Measurements from ENCODE around the gene ITGA7.
A peak's percentile ranks its signal among the peaks of the same experiment; 100 is the strongest.

The ITGA7 gene

DNA sequence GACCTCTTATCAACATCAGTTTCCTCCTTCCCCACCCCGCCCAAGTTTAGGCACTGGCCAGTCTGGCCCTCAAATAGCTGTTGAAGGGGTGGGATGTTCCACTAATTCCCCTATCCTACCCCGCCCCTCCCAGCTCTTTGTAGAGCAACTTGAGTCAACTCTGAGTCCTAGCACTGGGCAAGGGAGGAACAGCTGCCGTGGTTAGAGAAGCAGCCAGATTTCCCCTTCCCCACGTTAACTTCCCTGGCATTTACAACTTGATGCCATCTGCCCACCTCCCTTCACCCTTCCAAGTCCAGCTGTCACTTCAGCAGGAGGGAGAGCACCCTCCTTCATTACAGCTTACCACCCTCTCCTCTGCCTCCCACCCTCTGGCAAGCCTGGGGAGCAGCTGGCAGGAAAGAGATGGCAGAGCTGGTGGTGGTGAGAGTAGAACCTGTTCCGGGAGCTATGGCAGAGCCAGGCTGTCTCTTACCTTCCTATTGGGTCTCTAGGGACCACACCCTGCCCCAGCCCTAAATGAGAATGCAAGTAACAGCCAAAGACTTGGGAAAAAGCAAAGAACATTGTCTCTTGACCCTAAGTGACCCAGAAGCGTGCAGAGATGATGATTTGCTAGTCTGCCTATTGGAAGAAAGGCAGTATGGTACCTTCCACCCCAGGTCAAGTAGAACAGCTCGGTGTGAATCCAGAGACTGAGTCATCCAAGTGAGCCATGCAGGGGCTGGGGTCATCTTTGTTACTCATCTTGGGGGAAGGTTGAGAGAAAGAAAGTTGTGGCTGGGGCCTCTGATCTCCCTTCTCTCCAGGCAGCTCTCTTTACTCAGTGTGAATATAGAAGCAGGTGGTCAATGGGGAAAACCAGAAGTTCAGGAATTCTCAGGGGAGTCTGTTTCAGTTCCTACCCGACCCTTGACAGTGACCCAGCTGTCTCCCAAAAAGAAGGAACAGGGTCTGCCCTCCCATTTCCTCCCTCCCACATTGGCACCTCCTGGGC, 9.6 kb upstream of the ITGA7 start:
- no peak for DNase-seq (ENCODE audit: low read depth)

- DNase-seq (ENCODE audit: low read depth), result no peak
Observed at GRCh38 chr12:55716582-55716957, 8.9 kb upstream of the ITGA7 start.

DNA sequence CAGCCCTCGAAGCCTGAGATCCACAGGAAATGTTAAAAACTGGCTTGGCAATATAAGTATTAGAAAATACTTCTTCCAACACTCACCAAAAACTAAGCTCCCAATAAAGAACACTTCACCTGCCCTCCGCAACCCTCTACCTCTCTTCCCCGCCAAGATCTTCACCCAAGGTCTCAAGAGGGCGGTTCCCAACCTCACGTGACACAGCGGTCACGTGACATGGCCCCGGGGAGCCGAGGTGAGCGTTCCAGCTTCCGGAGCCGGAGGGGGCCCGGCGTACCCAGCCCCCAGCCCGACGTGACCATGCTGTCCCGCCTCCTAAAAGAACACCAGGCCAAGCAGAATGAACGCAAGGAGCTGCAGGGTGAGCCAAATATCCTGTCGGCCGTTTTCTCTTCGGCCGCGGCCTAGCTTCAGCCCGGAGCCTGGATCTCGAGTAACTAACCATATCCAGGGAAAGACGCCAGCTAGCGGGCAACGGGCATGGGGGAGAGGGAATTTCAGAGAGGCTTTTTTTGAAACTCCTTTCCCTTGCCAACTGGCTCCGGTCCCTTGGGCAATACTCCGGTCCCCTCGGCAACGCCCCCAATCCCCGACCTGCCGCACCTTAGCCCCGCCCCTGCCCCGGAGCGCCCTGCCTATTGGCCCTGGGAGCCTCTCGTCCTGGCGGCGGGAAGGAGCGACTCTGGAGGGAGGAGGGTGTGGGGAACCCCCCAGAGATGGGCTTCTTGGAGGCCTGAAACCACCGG, 8.3 kb upstream of the ITGA7 start, which contains the start of gene BLOC1S1:
BLOC1S1 (plus strand) TSS at position 214 of the 749 bp plus-strand sequence; CDS start at position 220, 6 bp downstream.
- DNase-seq (ENCODE audit: low read depth), result peak; percentile 89

GRCh38 chr12:55715169-55715764, 7.6 kb upstream of the ITGA7 start:
- DNase-seq (ENCODE audit: low read depth), result no peak

GRCh38 chr12:55713721-55714120, 6.0 kb upstream of the ITGA7 start:
- DNase-seq (ENCODE audit: low read depth), result no peak

DNA sequence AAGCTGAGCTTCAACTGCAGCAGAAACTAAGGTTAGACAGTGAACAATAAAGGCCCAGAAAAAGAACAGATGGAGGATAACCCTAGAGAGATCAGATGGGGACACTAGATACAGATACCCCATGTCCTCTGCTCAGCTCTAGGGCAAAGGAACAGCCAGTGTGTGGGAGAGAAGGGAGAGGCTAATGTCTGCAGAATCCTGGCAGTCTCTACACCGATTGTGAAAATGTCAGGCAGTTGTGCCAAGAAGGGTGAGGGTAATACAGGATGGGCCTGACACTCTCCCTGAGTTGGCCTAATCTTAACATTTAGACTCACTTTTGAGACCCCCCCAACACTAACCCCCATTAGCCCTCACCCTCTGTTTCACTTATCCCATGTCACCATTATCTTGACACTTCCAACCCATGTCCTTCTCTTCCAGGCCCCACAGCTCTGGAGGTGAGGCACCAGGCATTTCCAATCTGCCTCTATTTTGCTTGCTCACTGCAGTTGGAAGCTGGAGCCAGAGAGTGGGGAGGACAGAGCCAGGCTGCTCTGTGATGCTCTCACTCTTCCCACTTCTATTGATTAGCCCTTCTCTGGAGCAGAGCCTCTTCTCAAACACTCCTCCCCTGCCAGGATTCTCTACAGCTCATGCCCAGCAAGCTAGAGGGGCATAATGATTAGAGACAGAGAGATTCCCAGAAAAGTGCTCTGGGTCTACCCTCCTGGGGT, 5.2 kb upstream of the ITGA7 start:
- no peak for DNase-seq (ENCODE audit: low read depth)

- DNase-seq (ENCODE audit: low read depth), result no peak
Observed at GRCh38 chr12:55711786-55712553, 4.3 kb upstream of the ITGA7 start.

- no peak for DNase-seq (ENCODE audit: low read depth)
Observed at GRCh38 chr12:55708695-55709233, 1.1 kb upstream of the ITGA7 start.

- DNase-seq (ENCODE audit: low read depth), result no peak
Observed at GRCh38 chr12:55707219-55707671, 459 bp downstream of the ITGA7 start.

DNA sequence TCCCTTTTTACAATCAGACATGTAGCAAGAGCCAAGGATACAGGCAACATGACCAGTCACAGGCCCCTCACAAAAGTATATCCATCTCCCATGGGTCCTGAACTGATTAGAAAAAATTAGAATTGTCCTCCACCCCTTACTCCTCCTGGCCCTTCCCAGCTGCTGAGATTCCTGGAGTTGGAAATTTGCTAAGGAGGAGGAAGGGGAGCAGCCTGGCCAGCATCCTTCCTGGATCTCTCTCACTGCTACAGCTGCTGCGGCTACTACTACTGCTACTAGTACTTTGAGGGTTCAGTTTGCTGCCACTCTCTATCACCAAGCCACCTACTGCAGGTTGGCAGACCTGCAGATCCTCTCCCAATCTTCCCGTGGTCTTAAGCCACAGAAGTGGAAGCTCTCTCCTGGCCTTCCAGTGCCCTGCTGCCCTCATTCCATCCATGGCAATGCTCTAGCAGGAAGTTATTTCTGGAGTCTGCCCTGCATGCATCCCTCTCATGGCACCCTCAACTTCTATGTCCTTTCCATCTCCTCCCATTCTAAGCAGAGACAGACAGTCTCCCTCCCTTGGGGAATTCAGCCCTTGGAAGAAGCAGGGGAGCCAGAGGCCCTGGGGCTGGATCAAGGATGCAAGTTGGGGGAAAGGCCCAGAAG, 1.0 kb downstream of the ITGA7 start:
- DNase-seq (ENCODE audit: low read depth), result no peak

DNA sequence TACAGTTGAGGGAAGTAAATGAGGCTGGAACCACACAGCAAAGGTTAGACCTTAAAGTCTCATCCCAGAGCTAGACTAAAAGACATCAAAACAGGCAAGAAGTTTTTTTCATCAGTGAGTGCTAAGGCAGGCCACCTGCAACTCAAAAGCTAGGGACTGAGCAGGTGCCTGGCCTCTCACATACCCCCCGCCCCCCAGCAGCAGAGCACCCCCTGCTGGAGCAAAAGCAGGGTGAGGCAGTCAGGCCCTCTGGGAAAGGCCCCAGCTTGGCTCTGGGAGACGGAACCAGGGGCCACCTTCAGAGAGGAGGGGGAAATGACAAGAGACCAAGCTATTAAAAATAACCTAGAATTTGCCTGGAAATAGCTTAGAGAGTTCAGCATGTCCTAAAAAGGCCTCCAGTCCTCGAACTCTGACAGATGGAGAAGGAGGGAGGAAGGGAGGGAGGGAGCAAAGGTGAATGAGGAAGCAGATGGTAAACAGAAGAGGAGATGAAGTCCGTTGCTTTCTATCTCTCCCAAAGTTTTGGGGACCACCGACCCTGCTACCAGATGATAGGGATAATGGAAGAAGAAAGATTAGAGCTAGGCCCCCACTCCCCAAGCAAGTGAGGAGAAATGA, 1.8 kb downstream of the ITGA7 start:
- no peak for DNase-seq (ENCODE audit: low read depth)

DNA sequence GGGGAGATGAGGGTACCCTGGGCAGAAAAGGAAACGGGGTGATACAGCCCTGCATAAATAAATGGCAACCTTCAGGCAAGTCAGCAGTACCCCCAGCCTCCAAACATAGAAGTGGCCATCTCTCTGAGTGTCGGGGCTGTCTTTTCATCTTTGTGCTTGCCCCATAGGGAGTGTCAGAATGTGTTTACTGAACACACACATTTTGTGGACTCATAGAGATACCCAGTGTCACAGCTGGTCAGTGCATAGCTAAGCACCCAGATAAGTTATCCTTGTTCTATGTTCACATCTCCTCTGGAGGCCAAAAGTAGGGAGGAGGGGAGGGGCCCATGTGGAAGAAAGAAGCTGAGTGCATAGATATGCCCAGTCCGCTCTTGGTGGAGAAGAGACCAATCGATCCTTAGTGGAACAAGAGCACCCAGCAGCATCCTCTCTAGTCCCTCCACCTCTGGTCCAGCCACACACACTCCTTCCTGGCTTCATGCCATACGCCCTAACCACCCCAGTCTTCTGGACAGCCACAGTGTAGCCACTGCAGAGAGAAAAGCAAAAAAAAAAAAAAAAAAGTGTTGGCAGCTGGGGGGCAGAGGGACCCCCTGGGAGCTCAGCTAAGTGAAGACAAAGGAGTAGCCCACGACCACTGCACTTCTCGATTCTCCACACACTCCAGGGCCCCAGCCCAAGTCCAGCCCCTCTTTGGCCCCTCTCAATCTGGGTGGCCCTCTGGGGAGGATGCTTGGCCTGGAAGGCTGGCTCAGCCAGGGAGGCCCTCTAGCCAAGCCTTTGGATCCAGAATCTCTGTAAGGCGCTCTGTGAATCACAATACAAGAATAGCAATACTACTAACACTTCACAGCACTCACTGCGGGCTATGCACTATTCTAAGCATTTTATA, 2.6 kb downstream of the ITGA7 start:
- DNase-seq (ENCODE audit: low read depth), result no peak

DNA sequence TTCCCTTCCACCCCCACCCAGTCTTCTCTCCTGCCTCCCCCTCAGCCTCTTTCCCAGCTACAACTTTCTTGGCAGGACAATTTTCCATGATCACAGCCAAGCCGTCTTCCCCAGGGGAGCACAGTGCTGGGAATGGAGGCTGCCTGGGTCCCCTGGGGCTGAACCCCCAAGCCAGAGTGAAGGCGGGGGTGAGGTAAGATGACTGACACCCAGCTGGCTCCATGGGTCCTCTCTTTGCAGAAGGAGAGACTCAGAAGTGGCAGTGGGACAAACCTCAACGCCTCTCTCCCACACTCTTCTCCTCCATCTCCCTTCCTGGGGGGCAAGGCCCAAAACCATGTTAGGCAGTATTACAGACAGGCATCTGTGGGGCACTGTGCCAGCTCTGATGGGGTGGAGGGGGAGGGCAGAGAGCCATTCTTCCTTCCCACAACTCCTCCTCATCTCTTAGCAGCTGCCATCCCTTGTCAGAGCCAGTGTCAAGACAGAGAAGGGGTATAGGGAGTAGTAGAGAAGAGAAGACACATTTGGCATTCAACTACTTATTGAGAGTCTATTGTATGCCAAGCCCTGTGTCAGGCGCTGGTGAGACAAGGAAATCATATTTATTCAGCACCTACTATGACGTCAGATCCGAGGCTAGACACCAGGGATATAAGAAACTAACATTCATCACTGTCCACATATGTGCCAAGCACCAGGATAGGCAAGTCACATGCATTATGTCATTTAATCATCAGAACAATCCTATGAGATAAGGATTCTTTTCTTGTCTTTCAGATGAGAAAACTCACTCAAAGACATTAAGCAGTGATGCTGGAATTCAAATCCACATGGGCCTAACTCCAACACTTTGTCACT, 3.6 kb downstream of the ITGA7 start:
- DNase-seq (ENCODE audit: low read depth), result no peak

- DNase-seq (ENCODE audit: low read depth), result no peak
Observed at GRCh38 chr12:55703288-55703687, 4.4 kb downstream of the ITGA7 start.

GRCh38 chr12:55702861-55703260, 4.8 kb downstream of the ITGA7 start:
- no peak for DNase-seq (ENCODE audit: low read depth)

DNA sequence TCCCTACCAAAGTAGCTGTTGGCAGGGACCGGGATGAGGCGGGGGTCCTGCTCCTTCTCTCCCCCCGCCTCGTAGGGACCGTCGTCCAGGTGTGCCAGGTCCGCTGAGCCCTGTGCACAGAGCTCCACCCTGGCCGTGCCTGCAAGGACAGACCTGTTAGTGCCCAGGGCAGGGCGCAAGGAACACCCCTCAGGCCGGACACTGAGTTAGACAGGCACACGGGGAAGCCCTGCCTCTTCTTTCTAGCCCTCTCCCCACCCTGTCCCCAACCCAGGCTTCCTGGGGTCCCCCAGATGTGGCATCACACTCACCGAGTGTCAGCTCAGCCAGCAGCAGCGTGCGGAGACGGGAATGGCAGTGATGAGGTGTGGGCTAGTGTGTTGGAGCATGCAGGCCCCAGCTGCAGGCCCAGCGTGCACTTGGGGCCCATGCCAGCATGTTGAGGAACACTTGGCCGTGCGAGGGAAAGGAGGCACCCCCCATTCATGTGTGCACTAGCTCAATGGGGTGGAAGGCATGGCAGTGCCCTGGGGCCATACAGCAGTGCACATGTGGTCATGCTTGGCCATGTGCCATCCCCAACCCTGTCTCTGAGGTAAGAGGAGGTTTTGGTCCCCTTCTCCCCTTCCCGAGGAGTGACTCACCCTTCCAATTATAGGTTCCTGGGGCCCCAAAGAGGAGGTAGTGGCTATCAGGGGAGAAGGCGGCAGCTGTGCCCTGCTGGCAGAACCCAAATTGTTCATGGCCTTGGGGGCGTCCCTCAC, 7.3 kb downstream of the ITGA7 start:
- no peak for DNase-seq (ENCODE audit: low read depth)

DNA sequence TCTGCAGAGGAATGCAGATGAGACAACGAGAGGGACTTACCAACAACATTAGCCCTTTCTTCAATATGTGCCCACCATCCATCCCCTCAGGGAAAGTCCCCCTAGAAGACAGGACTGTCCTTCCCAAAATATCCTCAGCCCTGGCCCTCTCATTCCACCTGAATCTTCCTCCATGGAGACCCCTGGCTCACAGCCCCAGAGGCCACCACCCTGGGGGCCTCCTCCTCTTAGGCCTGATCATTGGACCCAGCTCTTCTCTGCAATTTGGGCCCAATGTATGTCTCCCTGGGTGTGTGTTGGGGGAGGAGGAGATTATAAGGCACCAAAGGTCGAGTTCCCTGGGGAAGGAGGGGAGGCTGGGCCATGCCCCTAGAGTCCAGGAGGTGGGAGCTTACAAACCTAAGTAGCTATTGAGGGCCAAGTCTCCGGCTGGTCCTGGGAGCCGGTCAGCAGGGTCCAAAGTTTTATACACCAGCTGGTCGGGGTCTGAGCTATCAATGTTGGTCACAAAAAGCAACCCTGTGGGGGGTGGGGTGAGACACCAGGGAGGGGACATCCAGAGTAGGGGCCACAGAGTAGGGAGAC, 8.1 kb downstream of the ITGA7 start:
- DNase-seq (ENCODE audit: low read depth), result no peak
